COR-L47 (cell line): ENCODE measurements around the gene APBA1.

Experiments used
- DNase-seq: peaks from one replicate; lab custom pipeline; 2025; lab: John Stamatoyannopoulos, UW

Gene APBA1

DNA sequence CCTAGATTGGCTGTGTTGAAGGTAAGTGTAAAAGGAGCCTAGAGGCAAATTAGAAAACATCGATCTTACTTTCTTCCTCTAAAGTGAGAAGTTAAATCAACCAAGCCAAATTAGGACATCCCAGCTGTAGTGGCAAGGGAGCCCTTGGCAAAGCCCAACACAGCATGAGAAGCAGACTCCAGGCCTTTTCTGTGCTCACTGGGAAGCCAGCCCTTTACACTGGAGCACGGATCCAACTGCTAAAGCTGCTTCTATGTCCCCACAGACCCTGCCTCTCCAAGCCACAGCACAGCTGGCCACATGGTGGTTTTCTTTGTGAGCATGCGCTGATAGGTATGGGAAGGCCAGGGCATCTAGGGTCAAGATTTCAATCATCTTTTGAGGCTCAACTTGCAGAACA, 94.1 kb downstream of the APBA1 start:
- no peak for DNase-seq

DNA sequence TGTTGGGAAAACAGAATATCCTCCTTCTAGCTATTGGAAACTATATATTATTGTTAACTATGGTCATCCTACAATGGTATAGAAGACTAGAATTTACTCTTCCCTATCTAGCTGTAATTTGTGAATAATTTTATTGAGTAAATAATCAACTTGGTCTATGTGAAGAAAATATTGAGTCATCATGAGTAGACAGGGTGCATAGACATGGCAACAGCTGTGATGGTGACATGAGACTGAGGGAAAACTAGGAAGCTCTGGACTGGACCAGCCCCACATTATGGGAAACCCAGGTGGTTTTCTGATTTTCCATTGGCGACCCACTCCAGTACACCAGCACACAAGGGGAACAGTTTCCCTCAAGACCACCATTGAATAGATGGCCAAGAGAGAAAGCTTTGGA, 95.0 kb downstream of the APBA1 start:
- no peak for DNase-seq

DNA sequence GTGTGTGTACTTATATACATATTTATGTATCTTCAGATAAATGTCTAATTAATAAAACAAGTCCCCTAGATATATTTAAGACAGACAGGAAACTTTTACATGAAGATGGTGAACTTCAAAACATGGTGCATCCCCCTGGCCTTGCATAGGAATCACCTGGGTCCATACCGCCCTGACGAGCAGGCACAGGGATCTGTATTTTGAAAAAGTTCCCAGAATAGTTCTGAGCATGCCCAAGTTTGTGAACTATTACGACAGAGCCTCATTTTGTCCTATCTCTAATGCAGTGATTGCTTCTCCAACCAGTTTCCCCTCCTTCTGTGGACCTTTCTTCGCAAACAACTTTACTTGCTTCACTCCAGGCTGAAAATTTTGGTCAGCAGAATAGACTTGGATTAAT, 98.1 kb downstream of the APBA1 start:
- DNase-seq = no peak

DNA sequence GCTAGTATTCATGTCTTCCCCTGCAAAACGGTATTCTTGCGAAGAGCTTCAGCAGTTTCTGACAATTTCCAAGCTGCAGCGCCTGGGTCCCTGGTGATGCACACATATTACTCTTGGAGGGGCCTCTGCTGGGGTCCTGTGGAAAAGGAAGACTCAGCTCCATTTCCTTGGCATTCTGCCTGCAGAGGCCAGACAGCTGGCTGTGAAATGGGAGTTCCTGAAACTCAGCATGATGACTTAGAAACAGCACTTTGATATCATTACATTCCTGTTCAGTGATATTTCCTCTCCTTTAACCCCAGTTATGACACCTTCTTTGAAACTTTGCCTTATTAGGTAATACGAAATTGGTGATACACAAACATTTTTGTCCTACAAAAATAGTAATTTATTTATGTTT, 98.5 kb downstream of the APBA1 start:
- no peak for DNase-seq

DNA sequence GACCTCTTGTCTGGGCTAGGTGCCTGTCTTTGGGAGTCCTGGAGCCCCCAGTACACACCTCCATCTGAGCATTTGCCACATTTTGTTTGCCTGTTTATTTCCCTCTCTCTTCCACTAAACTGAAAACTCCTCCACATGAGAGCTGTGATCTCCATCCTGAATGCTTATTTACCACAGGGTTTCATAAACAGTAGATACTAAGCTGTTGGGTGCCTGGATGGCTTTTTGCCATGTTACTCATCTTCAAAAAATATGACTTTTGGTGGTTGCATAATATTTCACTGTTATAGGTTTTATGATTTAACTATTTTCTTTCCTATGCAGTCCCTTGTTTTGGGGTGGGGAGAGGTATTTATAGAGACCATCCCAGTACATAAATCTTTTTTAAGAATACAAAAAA, 99.6 kb downstream of the APBA1 start:
- DNase-seq = no peak

DNA sequence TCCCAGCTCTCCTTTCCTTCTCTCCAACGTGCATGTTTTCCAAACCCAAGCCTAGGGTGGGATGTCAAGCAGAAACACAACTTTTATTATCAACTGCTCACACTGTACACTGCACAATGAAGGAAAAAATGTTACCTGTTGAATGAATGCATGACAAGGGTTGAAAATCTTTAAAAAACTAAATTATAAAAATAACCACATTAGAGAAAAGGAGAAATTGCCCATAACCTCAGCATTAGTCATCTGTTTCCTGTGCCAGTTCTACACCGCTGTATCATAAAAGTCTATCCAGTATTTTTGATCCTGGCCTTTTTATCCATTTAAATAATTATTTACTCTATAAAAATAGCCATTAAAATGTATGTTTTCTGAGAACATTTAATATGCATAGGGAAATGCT, 101.1 kb downstream of the APBA1 start:
- DNase-seq = no peak

DNA sequence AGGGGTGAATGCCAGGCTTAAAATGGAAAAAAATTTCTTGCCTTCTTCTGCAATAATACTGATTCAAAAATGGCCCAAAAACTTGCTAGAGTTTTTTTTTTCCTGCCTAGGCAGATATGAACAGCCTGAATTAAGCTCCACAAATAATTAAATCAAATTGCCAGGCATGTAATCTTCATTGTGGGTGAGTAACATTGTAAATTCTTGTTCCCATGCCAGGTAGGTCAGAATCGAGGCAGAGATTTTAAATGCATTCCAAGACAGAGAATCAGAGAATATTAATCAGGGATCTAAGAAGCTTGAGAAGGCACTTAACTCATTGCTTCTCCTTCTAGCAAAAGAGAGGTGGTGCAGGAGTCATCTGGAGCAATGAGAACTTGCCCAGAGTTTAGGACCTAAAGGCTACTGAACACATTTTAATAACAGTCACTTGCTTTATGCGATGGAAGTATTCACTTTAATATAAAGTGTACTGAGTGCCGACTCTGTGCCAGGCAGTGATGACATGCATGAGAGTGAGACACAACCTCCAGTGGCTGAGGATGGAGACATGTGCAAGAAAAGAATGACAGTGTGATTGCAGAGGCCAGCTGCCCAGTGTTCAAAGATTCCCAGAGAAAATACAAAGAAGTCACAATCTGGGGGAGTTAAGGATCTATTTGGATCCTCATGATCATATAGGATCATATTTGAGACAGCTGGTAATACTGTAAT, 102.3 kb downstream of the APBA1 start:
- no peak for DNase-seq

DNA sequence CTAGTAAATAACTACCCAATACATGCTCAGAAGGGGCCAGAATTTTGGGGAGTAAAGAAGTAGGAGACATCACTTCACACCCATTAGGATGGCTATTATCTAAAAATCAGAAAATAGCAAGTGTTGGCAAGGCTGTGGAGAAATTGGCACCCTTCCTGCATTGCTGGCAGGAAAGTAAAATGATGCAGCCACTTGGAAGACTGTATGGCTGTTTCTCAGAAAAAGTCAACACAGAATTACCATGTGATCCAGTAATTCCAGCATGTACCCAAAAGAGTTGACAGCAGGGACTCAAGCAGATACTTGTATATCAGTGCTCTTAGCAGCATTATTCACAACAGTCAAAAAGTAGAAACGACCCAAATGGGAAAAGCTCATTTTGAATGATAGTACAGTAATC, 107.6 kb downstream of the APBA1 start:
- no peak for DNase-seq

DNA sequence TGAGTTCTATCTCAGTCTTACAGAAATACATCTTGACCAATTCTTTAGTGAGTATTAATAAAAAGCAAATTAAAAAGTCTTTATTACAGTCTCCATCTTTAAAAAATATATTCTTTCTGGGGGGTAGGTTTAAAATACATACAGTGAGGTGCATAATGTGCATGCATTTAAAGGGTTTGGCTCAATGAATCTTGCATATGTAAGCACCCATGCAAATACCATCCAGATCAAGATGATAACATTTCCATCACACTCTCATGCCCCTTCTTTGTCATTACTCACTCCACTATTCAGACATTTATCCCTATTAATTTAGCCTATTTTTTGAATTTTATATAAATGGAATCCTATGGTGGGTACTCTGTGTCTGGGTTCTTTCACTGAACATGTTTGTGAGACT, 113.0 kb downstream of the APBA1 start:
- DNase-seq = no peak

DNA sequence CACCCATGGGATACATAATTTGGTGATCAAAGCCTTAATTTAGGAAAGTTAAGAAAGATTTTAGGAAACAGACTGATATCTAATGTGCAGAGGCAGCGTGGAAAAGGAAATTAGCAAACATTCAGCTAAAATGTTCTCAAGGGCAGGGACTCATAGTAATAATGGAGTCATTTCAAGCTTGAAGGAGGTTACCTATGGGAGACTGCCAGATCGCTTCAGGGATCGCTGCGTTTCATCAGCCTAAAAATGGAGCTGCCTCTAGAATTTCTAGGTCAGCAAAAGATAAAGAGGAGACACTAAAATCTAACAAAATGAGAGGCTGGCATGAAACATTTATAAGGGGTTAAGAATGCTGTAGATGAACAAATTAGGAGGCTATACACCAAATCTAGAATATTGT, 115.5 kb downstream of the APBA1 start:
- DNase-seq = no peak

DNA sequence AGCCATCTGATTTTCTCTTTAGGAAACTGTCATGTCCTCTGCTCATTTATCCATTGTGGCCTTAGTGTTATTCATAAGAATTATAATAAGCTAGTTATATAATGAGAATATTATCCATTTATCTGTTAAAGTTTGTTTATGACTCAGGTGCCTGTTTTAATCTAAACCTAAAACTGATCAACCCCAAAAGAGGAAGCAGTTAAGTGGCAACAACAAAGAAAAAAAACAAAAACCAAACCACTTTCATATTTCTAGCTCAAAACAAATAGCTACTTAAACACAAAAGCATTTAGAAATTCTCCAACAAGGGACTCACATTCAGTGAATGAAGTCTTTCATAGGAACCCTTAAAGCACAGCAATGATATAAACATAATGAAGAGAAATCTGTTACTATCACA, 116.4 kb downstream of the APBA1 start:
- DNase-seq = no peak

DNA sequence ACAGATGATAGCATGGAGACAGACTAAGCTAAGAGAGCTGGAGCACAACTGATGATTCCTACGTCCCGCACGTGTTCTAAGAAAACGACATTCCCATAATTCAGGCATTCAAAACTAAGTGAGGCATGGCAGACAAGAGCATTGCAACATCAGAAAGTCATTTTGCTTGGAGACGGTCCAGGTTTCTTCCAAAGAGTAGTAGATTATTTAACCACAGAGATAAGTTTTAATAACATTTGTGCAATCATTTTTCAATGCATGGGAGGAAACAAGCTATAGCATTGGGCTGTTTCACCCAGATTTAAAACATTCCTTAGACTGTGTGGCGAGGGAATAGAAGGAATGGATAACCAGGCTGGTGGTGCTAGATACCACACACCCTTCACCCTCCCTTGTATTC, 117.2 kb downstream of the APBA1 start:
- DNase-seq = no peak

DNA sequence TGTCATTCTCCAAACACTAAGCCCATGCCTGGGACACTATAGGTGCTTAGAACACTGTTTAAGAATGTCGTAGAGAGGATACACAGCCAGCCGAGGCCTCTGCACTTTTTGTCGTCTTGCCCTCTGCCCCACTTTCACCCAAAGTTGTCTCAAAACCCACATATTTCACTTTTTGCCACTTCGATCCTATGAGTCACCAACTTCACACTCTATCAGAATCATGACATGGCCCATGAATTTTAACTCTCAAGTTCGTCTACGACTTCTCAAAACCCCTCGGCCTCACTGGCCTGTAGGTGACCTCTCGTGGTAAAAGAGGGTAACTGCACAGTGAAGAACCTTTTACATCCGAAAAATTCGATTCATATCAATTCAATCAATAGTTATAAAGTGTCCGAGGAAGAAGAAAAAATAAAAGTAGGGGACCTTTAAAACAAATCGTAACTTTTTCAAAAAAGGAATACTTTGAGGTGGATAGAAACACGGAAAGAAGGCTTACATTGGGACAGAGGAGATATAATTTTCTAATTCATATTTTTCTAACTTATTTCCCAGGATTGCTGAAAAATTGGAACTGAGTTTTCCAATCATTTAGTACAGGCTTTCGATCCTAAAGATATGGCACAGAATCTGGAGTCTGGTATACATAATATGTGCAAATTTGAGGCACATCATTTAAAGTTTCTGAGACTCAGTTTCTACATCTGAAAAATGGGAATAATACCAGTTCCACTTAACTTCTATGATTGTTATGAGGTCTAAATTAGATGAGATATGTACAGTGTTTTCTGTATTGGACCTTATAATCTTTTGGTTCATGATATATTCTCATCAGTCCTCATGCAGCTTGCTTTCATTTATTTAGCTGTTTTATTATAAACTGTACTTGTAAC, 122.6 kb downstream of the APBA1 start:
- DNase-seq = peak; percentile 33

DNA sequence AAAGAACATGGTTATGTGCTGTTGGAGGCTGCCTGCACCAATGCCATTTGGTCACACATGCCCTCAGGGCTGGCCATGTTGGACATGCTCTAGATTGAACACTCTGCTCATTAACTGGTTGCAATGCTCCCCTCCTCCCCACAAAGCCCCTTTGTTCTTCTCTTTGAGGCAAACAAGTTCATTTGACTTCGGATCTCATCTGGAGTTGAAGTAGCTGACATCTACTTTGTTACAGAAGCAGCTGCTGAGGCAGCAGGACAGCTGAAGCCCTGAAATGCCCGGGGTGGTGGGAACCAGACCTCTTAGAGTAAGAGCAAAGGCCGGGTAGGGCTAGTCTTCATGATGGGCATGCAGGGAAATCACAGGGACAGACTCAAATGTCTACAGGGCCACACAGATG, 123.5 kb downstream of the APBA1 start:
- DNase-seq = no peak

DNA sequence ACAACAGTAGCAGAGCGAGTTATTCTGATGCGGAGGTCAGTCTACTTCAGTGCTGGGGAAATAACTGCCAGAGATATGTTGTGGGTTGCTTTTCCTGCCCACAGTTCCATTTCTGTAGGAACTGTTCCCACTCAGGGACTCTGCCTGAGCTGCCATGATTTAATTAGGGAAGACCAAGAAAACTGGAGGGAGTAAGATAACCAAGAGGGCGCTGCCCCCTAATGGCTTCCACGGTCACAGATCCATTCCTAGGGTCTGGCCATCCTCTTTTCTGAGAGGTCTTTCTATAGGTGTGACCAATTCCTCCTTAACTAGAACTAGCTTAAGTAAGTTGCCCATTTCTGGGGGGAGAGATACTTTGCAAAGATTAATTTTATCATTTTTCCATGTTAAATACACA, 125.9 kb downstream of the APBA1 start:
- DNase-seq = peak; percentile 60

DNA sequence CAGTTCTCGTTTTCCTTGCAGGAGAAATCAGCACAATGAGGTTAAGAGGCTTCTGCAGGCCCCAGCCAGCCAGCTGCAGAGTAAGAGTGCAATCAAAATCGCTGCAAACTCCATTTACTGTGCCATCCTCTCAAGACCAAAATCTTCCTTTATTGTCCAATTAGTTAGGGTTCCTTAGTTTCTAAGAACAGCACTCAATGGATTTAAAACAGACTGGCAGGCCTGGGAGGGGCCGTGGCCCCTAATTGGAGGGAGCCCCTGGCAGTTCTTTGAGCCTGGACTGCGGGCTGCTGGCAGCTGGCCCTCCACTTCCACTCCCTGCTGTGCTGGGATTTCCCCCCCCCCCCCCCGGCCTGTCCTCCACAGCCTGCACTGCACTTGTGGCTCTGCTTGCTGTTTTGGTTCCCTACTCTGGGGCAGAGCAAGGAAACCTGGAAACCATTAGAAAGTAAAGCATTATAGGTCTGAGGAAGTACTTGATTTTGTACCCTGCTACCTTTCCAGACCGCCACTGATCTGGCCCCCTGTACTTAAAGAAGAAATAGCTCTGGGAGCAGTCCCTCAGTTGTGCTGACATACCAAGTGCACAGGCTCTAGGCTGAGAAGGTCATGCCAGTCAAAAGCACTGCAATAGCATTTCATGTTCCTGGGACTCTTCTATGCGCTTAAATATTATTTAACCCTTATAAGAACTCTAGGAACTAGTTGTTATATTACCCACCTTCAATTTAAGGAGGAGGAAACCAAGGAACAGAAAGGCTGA, 129.0 kb downstream of the APBA1 start:
- peak; percentile 41 for DNase-seq

DNA sequence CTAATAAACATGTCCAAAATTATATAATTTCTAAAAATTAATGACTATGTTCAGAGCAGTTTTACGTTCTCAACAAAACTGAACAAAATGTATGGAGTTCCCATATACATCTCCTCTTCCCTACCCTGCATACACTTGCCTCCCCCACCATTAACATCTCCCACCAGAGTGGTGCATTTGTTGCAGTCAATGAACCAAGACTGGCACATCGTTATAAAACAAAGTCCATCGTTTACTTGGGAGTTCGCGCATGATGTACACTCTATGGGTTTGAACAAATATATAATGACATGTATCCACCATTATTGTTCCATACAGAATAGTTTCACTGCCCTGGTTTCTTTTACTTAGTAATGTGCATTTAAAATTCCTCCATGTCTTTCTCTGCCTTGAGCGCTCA, 130.1 kb downstream of the APBA1 start:
- DNase-seq = no peak

DNA sequence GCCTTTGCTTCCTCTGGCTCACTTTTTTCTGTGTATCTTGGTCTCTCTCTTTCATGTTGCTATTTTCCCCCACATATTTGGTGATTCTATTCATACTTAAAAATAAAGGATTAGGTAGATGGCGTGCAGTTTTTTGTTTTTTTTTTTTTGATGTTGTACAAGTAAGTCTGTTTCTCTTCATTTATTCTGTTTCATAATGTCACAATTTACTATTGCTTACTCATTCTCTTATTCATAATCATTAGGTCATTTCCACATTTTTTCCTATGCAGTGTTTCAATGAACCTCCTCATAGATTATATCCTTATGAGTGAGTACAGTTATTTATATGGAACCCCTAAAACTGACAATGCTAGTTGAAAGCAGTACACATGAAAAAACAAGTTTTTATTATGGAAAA, 136.3 kb downstream of the APBA1 start:
- no peak for DNase-seq

DNA sequence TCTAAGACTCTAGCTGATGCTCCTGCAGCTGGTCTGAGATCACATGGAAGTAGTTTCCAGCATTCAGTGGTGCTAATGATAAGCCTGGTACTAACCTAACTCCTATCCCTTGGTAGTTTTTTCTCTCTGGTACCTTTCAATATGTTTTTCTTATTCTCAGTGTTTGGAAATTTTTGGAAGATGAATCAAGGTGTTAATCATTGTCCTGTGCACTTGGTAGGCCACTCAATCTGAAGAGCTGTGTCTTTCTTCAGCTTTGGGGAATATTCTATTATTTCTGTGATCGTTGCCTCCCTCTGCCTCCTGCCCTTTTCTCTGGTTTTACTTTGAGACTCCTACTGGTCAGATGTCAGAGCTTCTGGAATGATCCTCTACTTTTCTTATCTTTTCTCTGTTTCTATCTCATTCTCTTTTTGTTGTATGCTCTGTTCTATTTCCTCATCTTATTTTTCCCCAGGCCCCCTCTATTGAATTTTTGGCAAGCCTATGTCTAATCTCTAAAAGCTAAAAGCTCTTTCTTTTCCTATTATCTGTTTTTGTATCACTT, 136.8 kb downstream of the APBA1 start:
- DNase-seq = no peak

DNA sequence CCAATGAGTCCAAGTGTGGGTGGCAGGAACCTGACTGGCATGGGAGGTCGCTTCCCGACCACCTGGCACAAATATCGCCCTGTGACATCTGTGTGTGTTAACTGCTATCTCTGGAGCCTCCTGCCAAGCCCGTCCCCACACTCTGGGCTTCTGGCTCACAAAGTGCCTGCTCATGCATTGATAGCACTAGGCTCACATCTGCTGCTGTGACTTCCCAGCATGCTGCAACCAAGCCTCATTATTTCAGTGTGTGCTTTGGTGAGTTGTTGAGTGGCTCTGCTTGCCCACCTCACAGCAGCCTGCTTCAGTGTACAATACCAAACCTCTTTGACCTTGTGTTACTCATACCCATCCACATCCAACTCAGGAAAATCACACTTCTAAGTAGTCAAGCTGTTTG, 139.8 kb downstream of the APBA1 start:
- peak; percentile 55 for DNase-seq

DNA sequence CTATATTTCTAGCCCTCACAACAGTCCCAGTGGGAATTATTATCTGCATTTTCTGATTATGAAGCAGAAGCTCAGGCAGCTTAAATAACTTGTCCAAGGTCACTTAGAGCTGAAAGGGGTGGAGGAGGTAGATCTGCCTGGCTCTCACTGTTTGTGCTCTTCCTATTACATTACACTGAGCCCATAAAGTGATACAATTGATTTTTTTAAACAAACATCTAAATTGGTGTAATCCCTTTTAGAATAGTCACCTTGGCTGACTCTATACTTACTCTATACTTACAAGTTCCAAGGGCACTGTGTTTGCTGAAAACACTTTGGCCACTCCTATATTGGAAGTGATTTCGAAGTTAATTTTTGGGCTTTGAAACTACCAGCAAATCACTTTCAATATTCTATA, 144.7 kb downstream of the APBA1 start:
- peak; percentile 40 for DNase-seq

DNA sequence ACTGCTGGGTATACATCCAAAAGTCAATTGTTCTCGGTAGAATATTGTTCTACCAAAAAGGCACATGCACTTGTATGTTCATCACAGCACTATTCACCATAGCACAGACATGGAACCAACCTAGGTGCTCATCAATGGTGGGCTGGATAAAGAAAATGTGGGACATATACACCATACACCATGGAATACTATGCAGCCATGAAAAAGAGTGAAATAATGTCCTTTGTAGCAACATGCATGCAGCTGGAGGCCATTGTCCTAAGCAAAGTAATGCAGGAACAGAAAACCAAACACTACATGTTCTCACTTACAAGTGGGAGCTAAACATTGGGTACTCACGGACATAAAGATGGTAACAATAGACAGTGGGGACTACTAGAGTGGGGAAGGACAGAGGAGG, 145.5 kb downstream of the APBA1 start:
- DNase-seq = no peak
